ENCODE results near the gene BHLHA15.

DNA sequence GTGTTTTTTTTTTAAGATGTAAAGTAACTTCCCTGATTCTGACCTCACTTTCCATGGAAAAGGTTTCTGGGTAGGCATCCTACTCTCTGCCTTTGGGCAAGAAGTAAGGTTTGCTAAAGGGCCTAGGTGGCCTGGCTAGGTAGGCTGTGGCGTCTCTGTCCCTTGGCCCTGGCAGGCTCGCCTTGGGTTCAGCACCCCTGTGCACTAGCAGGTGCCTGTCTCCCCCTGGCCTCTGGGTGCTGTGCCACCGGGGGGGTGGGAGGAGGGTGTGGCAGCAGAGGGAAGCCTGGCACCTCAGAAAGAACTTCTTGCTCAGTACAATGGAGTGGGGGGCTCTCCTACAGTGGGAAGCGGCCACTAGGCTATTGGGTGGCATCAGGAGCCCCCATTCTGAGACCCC lies 26.8 kb downstream of the BHLHA15 start:
- TF ChIP-seq, protein P1, sequence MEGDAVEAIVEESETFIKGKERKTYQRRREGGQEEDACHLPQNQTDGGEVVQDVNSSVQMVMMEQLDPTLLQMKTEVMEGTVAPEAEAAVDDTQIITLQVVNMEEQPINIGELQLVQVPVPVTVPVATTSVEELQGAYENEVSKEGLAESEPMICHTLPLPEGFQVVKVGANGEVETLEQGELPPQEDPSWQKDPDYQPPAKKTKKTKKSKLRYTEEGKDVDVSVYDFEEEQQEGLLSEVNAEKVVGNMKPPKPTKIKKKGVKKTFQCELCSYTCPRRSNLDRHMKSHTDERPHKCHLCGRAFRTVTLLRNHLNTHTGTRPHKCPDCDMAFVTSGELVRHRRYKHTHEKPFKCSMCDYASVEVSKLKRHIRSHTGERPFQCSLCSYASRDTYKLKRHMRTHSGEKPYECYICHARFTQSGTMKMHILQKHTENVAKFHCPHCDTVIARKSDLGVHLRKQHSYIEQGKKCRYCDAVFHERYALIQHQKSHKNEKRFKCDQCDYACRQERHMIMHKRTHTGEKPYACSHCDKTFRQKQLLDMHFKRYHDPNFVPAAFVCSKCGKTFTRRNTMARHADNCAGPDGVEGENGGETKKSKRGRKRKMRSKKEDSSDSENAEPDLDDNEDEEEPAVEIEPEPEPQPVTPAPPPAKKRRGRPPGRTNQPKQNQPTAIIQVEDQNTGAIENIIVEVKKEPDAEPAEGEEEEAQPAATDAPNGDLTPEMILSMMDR (CRISPR knock-in tag; IDR thresholded peaks at IDR 0.05): no peak
- TF ChIP-seq SMAD9 (CRISPR knock-in tag; IDR thresholded peaks at IDR 0.05): no peak
- TF ChIP-seq ZNF674 (CRISPR knock-in tag; IDR thresholded peaks at IDR 0.05; ENCODE audit: low read depth): no peak
- no peak for TF ChIP-seq CC2D1A (CRISPR knock-in tag; IDR thresholded peaks at IDR 0.05)
- no peak for TF ChIP-seq ELF4 (CRISPR knock-in tag; IDR thresholded peaks at IDR 0.05; ENCODE audit: borderline replicate concordance)
- TF ChIP-seq RFX5 (IDR thresholded peaks at IDR 0.05; ENCODE audit: low read depth, low read length): no peak
- no peak for TF ChIP-seq KDM2A (CRISPR knock-in tag; IDR thresholded peaks at IDR 0.05; ENCODE audit: borderline replicate concordance, low read depth)
- TF ChIP-seq SMC3 (IDR thresholded peaks at IDR 0.05; ENCODE audit: low read length): no peak
- TF ChIP-seq DNMT1 (CRISPR knock-in tag; IDR thresholded peaks at IDR 0.05): no peak
- no peak for TF ChIP-seq TCF7L2 (IDR thresholded peaks at IDR 0.05; ENCODE audit: low read depth, low read length)
- TF ChIP-seq CEBPB (IDR thresholded peaks at IDR 0.05; ENCODE audit: borderline replicate concordance, low read depth, low read length): no peak
- no peak for TF ChIP-seq ZNF274 (CRISPR knock-in tag; IDR thresholded peaks at IDR 0.05)
- TF ChIP-seq HOXA7 (CRISPR knock-in tag; IDR thresholded peaks at IDR 0.05): no peak
- TF ChIP-seq EED (CRISPR knock-in tag; IDR thresholded peaks at IDR 0.05): no peak

Data from HepG2 (cell line).